Astrocyte of the hippocampus (primary cell): ENCODE data around the gene ZSCAN10.
"Not testable (repeated sequence)": the region's sequence is repeated elsewhere in the genome, so short reads cannot be mapped to it uniquely, and the experiment has no call there.

Experiments used
- DNase-seq: peaks from one replicate; pipeline ENCODE4 v3.0.0; 2011; ENCODE audit warnings: low read depth, low spot score

The ZSCAN10 gene

DNA sequence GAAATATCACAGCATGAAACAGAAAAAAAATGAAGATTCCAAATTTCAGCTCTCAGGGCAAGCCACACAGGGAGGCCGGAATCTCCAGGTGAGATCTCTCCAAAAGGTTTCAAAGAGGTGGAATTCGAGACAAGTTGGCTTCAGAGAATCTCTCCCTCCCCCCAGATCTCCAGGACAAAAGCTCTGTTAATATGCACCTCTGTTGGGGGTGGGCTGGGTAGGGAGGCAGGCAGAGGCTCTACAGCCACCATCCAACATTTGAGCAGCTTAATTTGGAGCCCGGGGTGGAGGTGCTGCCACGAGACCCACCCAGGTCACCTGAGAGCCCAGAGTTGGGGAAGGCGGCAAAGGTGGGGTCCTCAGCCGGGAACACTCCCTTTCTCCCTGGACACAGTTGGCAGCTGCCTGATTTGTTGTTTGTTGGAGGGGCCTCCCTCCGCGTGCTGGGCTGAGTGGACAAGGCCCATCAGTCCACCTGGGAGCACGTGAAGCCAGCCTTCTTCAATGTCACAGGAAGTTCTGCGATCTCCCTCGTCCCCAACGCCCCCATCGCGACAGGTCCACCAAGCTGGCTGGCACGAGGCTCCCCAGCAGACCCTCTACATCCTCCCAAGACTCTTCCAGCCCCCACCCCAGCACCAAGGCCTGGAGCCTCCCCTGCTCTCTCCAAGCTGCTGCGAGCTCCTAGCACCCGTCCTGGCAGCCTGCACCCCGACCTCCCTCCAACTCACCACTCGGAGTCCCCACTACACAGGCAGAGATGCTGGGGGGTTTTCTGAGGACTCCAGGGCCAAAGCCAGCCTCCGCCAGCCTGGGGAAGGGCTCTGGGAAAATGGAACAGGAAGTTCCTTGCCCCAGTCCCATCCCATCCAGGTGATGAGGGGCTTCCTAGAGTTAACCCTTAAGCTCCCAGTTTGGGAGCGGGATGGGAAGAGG lies at the start of gene ZSCAN10:
Gene ZSCAN10, minus strand, starts transcription at position 836 of the 936 bp plus-strand sequence. CDS start 6,357 bp downstream, outside the sequence.
- no peak for DNase-seq

DNA sequence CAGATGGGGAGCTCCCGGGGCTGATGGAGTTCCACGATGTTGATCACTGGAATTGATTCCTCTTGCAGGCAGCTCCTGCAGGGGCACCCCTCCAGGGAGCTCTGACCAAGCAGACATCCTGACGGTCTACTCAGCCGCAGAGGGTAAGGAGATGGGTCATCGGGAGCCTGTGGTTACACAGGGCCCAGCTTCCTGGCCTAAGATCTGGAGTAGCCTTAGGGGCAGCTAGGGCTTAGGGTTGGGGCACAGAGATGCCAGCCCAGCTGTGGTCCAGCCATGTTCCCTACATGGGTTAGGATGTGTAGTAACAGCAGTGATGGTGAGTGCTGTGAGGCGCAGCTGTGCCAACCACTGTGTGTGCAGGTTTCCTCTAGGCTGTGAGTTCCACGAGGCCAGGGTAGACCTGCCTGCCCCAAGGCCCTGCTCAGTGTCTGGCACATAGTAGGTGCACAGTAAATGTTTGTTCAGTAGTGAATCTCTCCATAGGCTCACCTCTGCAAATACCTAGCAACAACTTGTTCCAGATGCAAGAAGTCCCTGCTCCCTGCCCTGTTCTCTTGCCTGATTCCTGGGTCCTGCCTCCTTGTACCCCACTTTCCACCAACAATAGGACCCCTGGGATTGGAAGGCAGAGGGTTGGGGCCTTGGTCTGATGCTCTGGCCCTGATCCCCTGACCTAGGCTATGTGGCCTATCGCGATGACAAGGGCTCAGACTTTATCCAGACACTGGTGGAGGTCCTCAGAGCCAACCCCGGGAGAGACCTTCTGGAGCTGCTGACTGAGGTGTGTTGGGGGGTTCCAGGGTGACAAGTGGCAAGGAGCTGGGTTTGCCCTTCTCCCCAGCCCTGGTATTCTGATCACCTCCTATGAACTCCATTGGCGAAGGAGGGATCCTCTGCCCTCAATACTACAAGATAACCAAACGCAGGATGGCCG lies 49.4 kb upstream of the ZSCAN10 start:
- DNase-seq: no peak

DNA sequence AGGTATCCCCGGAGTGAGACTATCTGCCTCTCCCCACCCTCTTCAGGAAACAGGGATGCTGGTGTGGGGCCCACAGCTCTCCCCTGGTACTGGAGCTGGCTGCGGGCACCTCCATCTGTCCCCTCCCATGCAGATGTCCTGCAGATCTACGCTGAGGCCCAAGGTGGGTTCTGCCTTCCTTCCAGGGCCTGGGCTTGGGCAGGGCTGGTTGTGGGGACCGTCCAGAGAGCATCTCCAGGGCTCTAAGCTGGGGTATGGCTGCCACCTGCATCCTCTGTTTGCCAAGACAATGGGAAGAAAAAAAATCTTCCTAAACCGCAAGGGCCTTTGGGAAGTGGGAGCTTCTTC lies 48.6 kb upstream of the ZSCAN10 start:
- DNase-seq: no peak

DNA sequence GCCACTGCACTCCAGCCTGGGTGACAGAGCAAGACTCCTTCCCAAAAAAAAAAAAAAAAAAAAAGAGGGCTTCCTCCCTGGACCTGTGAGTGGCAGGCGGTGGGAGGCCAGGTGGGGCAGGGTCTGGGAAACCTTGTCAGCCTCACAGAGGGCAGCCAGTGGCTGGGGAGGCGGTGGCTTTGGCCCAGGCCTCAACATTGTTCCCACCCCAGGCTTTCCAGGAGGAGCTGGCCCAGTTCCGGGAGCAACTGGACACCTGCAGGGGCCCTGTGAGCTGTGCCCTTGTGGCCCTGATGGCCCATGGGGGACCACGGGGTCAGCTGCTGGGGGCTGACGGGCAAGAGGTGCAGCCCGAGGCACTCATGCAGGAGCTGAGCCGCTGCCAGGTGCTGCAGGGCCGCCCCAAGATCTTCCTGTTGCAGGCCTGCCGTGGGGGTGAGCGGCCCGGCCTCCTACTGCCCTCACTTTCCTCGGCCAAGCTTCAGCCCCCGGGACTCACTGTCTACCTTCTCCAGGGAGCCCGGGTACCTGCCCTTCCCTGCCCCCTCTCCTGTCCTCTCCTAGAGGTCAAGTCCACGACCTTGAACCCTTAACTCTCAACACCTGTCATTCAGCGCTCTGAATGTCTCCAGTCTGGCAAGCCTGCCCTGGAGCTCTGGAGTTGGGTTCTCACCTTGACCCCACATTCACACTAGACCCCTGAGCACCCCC lies 48.1 kb upstream of the ZSCAN10 start:
- DNase-seq: no peak

DNA sequence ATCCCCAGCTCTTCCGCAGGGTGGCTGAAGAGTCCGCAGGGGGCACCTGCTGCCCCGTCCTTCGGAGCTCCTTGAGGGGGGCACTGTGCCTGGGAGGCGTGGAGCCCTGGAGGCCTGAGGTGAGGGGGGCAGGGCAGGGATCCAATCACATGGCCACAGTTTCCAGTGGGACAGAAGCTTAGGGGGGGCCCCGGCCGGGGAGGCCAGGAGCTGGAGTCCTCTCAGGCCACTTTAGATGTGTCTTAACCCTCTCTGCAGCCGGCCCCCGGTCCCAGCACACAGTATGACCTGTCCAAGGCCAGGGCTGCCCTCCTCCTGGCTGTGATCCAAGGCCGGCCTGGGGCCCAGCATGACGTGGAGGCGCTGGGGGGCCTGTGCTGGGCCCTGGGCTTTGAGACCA lies 46.6 kb upstream of the ZSCAN10 start:
- no peak for DNase-seq

DNA sequence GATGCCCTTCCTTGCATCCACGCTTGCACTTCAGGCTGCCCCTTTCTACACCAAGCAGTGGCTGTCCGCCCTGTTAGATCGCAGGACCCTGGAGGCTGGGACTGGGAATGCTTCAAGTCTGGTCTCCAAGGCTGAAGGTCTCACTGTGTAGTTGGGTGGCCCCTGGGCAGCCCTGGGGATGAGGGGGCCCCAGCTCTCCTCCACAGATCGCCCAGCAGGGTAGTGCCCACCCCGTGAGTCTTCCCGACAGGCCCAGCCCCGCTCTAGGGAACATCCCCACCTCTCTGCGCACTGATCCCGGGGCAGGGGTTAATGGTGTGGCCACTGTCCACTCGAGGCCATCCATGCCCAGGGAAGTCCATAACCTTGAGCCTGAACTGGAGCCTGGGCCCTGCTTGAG lies 46.1 kb upstream of the ZSCAN10 start:
- no peak for DNase-seq

DNA sequence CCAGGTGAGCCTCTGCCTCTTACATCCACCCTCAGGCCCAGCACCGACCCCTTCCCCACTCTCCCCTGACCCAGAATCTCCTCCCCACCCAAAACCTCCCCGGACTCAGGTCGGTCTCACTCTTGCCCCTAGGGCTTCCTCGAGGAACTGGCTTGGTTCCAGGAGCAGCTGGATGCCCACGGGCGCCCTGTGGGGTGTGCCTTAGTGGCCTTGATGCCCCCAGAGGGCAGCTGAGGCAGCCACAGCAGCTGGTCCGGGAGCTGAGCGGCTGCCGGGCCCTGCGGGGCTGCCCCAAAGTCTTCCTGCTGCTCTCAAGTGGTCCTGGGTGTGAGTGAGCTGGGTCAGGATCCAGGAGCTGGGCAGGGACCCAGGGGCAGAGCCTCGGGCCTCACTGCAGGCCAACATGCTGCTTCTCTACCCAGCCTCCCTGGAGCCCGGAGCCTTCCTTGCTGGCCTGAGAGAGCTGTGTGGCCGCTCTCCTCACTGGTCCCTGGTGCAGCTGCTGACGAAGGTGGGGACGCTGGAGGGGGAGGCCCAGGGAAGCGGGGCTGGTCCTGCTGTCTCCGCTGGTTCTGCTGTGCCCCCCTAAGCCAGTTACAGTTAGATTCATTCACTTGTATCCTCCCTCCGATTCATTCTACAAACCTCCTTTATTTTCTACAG lies 45.4 kb upstream of the ZSCAN10 start:
- no peak for DNase-seq

DNA sequence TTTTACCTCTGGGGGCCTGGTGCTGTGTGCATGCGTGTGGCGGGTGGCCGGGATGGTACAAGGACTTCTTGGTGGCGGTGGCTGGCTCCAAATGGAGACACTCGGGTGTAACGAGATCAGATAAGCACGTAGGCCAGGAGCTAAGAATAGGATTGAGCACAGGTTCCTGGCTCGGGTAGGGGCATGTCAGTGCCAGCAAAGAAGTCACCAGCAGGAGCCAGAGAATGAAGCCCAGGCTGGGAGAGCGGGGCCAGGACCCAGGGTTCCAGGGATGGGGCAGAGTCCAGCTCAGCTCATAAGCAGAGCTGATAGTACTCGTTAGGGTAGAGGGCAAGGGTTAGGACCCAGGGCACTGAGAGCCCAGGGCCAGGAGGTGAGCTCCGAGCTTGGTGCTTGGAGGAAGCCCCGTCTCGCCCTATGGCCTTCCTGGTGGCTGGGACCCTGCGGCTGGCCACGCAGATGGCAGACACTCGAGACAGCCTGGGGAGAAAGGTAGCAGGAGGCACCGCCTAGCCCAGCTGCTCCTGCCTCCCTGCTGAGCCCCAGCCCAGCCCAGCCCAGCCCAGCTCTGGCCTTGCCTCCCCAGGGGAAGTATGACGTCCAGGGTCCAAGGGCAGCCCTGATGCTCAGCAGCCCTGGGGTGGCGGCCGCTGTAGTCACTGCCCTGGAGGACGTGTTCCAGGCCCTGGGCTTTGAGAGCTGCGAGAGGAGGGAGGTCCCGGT lies 44.7 kb upstream of the ZSCAN10 start:
- DNase-seq: no peak

DNA sequence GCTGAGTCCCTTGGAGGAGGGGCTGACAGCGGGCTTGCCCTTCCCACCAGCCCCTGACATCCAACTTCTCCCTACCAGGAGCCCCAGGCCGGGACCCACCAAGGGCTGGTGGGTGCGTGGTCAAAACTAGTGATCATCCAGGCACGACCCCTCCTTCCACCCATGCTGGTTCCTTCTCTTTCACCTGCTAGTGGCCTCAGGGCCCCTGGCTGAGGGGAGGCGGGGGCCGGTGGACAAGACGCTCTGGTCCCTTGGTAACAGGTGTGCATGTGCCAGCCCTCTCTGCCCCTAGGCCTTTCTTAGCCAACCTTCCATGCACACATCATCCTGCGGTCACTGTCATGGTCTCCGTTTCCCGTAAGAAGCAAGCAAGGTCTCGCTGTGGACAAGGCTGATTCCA lies 44.1 kb upstream of the ZSCAN10 start:
- DNase-seq: no peak

DNA sequence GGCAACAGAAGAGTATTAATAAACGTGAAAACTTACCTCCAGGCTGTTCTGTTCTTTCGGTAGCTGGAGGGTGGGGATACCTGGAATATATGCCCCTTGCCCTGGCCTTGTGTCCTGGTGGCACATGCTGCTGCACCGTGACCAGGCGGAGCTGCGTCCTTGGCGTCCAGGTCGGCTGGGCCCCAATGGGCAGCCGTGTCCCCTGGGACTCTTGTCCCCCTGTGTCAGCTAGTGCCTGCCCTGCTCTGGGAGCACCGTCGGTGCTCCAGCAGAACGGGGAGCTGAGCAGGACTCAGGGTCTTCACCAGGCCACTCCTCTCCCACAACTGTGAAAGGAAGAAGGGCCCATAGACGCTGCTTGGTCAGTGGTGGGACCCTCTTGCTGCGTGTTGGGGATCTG lies 43.7 kb upstream of the ZSCAN10 start:
- DNase-seq: no peak

DNA sequence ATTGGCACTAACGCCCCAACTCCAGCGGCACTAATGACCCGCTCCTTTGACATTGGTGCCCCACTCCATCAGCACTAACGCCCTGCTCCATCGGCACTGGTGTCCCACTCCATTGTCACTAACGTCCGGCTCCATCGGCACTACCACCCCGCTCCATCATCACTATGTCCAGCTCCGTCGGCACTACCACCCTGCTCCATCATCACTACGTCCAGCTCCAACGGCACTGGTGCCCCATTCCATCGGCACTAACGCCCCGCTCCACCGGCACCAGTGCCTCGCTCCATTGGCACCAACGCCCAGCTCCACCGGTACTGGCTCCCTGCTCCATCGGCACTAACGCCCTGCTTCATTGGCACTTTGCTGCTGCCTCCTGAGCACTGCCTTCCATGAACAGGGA lies 43.2 kb upstream of the ZSCAN10 start:
- no peak for DNase-seq

DNA sequence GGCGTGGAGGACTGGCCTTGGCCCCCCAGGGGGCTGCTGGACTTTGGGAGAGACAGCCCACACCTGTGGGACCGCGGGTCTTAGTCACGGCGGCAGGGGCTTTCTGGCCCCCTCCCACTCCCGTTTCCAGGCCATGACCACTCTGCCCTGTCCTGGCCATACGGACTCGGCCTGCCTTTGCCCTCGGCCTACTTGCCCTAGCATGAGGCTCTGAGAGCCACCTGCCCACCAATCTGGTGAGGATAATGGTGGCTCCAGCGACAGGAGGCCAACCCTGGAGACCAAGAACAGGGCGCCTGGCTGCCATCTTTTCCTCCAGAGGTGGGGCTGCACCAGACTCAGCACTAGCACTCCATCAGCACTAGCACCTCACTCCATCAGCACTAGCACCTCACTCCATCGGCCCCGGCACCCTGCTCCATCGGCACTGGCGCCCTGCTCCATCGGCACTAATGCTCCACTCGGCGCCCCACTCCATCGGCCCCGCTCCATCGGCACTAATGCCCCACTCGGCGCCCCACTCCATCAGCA lies 42.8 kb upstream of the ZSCAN10 start:
- DNase-seq: no peak

DNA sequence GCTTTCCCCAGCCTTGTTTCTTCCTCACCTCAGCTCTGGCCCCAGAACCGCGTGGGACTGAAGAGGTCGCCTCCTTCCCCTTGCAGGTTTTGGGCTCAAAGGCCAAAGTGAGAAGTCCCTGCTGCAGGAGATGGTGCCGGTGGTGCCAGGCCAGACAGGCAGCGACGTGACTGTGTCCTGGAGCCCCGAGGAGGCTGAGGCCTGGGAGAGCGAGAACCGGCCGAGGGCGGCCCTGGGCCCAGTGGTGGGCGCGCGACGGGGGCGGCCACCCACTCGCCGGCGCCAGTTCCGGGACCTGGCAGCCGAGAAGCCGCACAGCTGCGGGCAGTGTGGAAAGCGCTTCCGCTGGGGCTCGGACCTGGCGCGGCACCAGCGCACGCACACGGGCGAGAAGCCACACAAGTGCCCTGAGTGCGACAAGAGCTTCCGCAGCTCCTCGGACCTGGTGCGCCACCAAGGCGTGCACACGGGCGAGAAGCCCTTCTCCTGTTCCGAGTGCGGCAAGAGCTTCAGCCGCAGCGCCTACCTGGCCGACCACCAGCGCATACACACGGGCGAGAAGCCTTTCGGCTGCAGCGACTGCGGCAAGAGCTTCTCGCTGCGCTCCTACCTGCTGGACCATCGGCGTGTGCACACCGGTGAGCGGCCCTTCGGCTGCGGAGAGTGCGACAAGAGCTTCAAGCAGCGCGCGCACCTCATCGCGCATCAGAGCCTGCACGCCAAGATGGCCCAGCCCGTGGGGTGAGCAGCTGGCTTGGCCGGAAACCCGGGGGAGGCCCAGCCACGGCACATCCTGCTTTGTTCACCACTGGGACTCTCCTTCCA lies 41.7 kb upstream of the ZSCAN10 start:
- no peak for DNase-seq

DNA sequence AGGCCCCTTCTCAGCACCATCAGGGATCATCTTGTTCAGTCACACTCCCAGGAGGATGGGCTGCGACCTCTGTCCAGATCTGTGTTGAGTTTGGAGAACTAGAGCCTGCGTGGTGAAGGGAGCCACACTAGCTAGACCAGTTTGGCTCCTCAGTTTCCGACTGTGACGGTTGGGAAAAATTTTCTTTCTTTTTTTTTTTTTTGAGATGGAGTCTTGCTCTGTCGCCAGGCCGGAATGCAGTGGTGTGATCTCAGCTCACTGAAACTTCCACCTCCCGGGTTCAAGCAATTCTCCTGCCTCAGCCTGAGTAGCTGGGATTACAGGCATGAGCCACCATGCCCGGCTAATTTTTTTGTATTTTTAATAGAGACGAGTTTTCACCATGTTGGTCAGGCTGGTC lies 40.5 kb upstream of the ZSCAN10 start:
- not testable (repeated sequence) for DNase-seq

DNA sequence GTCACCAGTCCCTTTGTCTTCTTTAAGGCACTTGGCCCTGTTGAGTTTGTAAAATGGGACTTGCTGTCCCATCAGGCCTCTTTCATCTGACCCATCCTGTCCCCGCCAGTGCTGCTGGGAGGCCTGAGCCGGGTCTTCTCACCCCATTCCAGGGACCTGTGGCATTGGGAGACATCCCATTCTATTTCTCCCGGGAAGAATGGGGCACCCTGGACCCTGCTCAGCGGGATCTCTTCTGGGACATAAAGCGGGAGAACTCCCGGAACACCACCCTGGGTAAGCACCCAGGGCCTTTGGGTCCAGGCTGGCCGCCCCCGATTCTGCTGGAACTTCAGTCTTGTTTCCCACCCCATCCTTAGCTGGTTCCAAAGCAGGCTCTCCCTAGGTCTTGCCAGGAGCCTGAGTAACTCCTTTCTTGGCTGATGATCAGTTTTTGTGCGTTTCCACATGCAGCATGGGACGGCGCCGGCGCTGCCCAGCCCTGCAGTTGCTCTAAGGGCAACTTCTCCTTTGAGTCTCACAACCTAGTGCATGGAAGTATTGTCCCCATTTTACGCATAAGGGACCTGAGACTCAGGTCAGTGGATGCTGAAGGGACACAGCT lies 39.8 kb upstream of the ZSCAN10 start:
- no peak for DNase-seq

DNA sequence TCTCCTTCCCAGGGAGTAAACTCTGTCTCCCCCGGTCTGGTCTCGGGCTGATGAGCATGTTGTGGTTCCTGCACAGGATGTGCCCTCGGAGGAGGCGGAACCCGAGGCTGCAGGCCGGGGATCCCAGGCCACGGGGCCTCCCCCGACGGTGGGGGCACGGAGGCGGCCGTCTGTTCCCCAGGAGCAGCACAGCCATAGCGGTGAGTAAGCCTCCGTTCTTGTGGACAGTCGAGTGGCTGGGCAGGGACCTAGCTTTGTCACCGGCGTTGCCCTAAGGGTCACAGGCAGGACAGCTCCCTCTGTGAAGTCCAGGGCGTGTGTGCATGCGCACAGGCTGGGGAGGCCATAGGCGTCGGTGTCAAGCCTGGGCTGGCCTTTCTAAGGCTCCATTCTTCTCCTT lies 39.2 kb upstream of the ZSCAN10 start:
- no peak for DNase-seq

DNA sequence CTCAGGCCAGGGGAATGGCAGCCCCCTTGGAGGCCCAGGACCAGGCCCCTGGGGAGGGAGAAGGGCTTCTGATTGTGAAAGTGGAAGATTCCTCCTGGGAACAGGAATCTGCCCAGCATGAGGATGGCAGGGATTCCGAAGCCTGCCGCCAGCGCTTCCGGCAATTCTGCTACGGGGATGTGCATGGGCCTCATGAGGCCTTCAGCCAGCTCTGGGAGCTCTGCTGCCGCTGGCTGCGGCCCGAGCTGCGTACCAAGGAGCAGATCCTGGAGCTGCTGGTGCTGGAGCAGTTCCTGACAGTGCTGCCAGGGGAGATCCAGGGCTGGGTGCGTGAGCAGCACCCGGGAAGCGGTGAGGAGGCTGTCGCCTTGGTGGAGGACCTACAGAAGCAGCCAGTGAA lies 38.2 kb upstream of the ZSCAN10 start:
- DNase-seq: no peak

DNA sequence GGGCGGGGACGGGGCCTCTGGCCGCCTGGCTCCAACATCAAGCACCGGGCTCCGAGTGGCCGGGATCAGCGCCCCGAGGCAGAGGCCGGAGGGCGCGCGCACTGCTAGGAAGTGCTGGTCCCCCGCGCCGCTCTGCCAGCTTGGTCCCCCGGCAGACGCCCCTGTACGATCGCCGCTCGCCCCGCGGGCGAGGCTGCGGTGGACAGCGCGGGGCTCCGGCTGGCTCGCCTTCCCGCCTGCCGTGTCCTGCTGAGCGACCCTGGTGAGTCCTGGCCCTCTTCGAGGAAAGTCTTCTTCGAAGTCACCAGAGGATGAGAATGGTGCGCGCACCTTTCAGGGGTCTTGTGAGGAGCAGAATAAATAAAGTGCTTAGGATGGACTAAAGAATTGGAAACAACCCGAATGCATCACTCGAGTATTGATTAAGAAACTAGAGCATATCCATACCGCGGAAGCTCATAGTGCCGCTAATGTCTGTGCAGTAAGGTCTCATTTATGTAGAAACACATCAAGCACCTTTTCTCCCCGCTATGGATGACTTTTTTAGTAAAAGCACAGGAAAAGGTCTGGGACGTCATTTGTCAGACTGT lies 36.1 kb upstream of the ZSCAN10 start:
- no peak for DNase-seq
